Thoracic aorta (tissue), 2 donors: Measurements from ENCODE around the gene ZCCHC2. TPM values are rescaled to one million over a fixed set of nuclear protein-coding genes. Genes with fewer than 3 reads are reported as not detected.
A peak's percentile ranks its signal among the peaks of the same experiment; 100 is the strongest.

Source experiments
- ATAC-seq: fragments of 150-250 bp; one replicate; pipeline ENCODE4 v1.8.0; 2017; ENCODE audit warnings: low read depth; ENCODE audit not compliant: insufficient number of reproducible peaks, low FRiP score
- DNase-seq: peaks from one replicate; pipeline ENCODE4 v3.0.0-alpha.2; 2020; ENCODE audit warnings: low spot score
- H3K27ac ChIP-seq, 2 donors: fragments of 200-600 bp; sonication (generic); 1 replicate in 1 of 2; 2 replicates in 1 of 2; pipeline ENCODE4 v1.5.1; 2016; ENCODE audit warnings: mild to moderate bottlenecking in 2 of 2, moderate library complexity in 2 of 2
- H3K27me3 ChIP-seq: fragments of 200-600 bp; sonication (generic); replicated peaks from 2 replicates; pipeline ENCODE4 v1.6.0; 2016; ENCODE audit warnings: mild to moderate bottlenecking; ENCODE audit not compliant: insufficient read depth
- H3K36me3 ChIP-seq: fragments of 200-600 bp; sonication (generic); one replicate; pipeline ENCODE4 v1.5.1; 2016
- H3K4me1 ChIP-seq, 2 donors: fragments of 200-600 bp; sonication (generic); 1 replicate in 1 of 2; 2 replicates in 1 of 2; pipeline versions ENCODE4 v1.5.1 to v1.6.0; 2016; ENCODE audit warnings: low read depth in 2 of 2, mild to moderate bottlenecking in 1 of 2; ENCODE audit not compliant: control insufficient read depth in 1 of 2
- H3K4me3 ChIP-seq: fragments of 200-600 bp; sonication (generic); 2 replicates; pipeline ENCODE4 v1.5.1; 2016; ENCODE audit warnings: mild to moderate bottlenecking
- H3K9me3 ChIP-seq: fragments of 200-600 bp; sonication (generic); 2 replicates; pipeline ENCODE4 v1.5.1; 2016
- CTCF ChIP-seq: fragments of 200-600 bp; sonication (generic); IDR thresholded peaks from one replicate; pipeline ENCODE4 v1.5.1; 2019; ENCODE audit warnings: antibody characterized with exemption
- total RNA-seq, 2 donors: library from RNA; depleted of rRNA; stranded (reverse); fragments of >200 nt; gene quantifications; one replicate each; pipeline versions ENCODE4 v1.1.0 to v1.2.3, GENCODE V29; 2016

The ZCCHC2 gene
- total RNA-seq, 2 donors from 2014 or later: 33.9 to 38.7 TPM

DNA sequence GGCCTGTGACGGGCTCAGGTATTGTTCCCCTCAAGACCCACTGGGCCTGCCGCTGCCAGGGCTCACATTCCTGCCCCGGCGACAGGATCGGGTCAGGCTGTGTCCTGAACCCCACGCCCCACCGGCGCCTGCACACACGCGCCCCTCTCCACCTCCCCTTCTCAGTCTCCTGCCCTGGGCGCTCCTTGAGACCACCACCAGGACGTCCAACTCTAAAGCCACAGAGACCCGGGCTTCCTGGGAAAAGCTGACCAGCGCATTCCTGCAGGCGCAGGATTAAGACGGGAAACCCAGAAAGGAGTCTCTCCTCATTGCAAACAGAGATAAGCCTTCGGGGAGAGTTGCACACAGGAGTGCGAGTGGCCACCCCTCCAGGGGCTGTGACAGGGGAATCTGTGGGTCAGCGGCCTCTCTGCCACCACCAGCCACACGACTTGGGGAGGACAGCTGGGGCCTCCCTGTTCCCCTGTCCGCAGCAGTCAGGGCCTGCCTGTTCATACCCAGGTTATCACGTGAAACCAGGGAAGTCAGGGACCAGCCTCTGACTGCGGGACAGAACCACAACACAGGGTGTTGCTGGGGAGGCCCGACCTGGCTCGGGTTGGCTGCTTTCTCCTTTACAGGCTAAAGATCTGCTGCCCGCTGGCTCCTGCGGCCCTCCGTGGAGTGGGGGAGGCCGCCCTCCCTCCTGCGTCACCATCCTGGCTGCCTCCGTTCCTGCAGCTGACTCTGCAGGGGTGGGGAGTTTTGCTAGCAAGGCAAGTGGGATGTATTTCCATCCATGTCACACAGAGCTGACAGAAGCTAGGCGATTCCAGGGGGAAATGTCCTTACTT, 88.8 kb downstream of the ZCCHC2 start:
- H3K9me3 ChIP-seq: no peaks in the 10 kb centered on the region
- no peaks in the 10 kb centered on the region for H3K36me3 ChIP-seq
- peak overlapping the region; percentile 61 for H3K4me3 ChIP-seq
- no peak overlapping the region for H3K27ac ChIP-seq
- no peaks in the 10 kb centered on the region for H3K27me3 ChIP-seq
- ATAC-seq (no peak), DNase-seq (no peak)
- TF ChIP-seq CTCF: no peak
- peaks cover 6 to 8% of the 10 kb centered on the region in 2 donors for H3K4me1 ChIP-seq

- H3K27me3 ChIP-seq: no peaks in the 10 kb centered on the region
- peak overlapping the region; percentile 61 for H3K4me3 ChIP-seq
These were observed 89.4 kb downstream of the ZCCHC2 start for GRCh38 chr18:62612289-62612645.

GRCh38 chr18:62612776-62613175, 90.0 kb downstream of the ZCCHC2 start:
- H3K4me1 ChIP-seq: peaks cover 6 to 8% of the 10 kb centered on the region in 2 donors
- no peaks in the 10 kb centered on the region for H3K36me3 ChIP-seq
- DNase-seq (no peak), ATAC-seq (no peak)
- H3K9me3 ChIP-seq: no peaks in the 10 kb centered on the region
- no peaks in the 10 kb centered on the region for H3K27me3 ChIP-seq
- no peak for TF ChIP-seq CTCF
- H3K4me3 ChIP-seq: no peak overlapping the region
- H3K27ac ChIP-seq: no peak overlapping the region

More at GRCh38 chr18:62612289-62612645, 89.4 kb downstream of the ZCCHC2 start:
- no peak for TF ChIP-seq CTCF
- Histone ChIP-seq H3K9me3 (no peaks in the 10 kb centered on the region), H3K36me3 (no peaks in the 10 kb centered on the region), H3K27ac (no peak overlapping the region), H3K4me1 (peaks cover 6 to 8% of the 10 kb centered on the region in 2 donors)
- DNase-seq: no peak
- no peak for ATAC-seq

DNA sequence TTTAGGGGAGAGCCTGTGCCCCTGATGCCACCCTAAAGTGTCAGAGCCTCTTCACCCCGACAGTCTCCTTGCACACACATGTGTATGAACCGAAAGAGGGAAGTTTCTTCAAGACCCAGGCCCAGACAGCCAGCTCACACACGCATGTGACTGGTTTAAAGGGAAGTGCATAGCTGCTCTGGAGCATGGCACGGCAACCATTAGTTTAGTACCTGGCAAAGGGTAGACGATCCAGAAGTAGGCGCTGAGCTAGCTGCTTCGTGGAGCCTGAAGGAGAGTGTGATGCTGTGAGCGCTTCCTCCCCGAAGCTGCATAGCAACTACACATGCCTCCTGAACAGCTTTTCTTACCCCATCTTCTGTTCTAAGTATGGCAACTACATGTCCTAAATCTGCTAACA, 91.7 kb downstream of the ZCCHC2 start:
- H3K4me1 ChIP-seq: peaks cover 6 to 8% of the 10 kb centered on the region in 2 donors
- H3K27me3 ChIP-seq: no peaks in the 10 kb centered on the region
- H3K27ac ChIP-seq: no peak overlapping the region
- DNase-seq (no peak), ATAC-seq (no peak)
- no peaks in the 10 kb centered on the region for H3K9me3 ChIP-seq
- H3K36me3 ChIP-seq: no peaks in the 10 kb centered on the region
- no peak for TF ChIP-seq CTCF
- no peak overlapping the region for H3K4me3 ChIP-seq

DNA sequence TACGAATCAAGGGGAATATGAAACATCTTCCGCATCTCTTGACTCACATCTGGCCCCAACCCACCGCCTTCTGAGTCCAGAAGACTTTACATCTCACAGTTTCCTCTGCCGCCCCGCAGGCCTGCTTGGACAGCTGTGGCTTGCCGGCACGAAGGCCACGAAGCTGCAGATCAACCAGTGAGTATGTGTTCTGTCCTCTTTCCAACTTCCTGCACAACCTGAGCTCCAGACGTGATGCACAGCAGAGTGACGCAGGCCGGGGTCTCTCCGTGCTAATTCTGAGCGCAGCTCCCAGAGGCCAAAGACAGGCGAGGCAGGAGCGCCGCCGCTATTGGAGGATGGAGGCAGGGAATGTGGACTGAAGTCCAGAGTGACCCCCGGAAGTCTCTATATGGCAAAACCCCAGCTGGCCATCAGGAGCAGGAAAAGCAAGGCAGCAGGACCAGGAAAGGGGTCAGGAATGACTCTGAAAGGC, 93.5 kb downstream of the ZCCHC2 start:
- Histone ChIP-seq H3K4me3 (no peak overlapping the region), H3K27me3 (no peaks in the 10 kb centered on the region), H3K4me1 (peaks cover 2 to 6% of the 10 kb centered on the region in 2 donors), H3K36me3 (no peaks in the 10 kb centered on the region), H3K27ac (no peak overlapping the region), H3K9me3 (no peaks in the 10 kb centered on the region)
- TF ChIP-seq CTCF: no peak
- no peak for ATAC-seq
- DNase-seq: no peak
